ENCODE results near the gene ANKFY1.
"Not testable (repeated sequence)": the region's sequence is repeated elsewhere in the genome, so short reads cannot be mapped to it uniquely, and the experiment has no call there.

ANKFY1 gene

DNA sequence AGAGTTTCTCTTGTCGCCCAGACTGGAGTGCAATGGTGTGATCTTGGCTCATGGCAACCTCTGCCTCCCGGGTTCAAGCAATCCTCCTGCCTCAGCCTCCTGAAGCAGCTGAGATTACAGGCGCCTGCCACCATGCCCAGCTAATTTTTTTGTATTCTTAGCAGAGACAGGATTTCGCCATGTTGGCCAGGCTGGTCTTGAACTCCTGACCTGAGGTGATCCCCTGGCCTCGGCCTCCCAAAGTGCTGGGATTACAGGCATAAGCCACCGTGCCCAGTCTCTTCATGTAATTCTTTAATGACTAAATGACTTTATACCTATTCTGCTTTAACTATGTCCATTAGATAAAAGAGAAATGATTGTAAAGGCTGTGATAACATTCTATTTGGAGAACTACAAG lies 8.5 kb downstream of the ANKFY1 start:
- not testable (repeated sequence) for DNase-seq

DNA sequence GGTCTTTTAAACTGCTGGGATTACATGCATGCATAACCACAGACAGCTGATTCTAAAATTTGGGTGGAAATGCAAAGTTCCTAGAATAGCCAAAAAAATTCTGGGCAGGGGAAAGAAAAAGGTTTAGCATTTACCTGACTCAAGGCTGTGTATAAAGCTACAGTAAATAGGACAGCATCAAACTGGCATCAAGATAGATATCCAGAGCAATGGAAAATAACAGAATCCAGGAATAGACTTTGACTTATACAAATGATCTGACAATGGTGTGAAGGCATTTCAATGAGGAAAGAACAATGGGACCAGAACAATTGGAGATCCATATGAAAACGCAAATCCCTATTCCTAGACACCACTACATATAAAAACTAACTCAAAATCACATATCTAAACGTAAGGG lies 12.9 kb downstream of the ANKFY1 start:
- DNase-seq = no peak

- DNase-seq = no peak
These were observed 14.2 kb downstream of the ANKFY1 start for GRCh38 chr17:4249452-4250029.

- no peak for DNase-seq
These were observed 15.1 kb downstream of the ANKFY1 start for GRCh38 chr17:4248504-4249277.

- no peak for DNase-seq
These were observed 15.8 kb downstream of the ANKFY1 start for GRCh38 chr17:4247971-4248388.

- DNase-seq = no peak
These were observed 16.3 kb downstream of the ANKFY1 start for GRCh38 chr17:4247361-4247970.

GRCh38 chr17:4246674-4247073 lies 17.1 kb downstream of the ANKFY1 start:
- no peak for DNase-seq

GRCh38 chr17:4241535-4241934 lies 22.2 kb downstream of the ANKFY1 start:
- no peak for DNase-seq

- DNase-seq = no peak
These were observed 27.3 kb downstream of the ANKFY1 start for GRCh38 chr17:4236456-4236855.

GRCh38 chr17:4235372-4236279 lies 28.2 kb downstream of the ANKFY1 start:
- DNase-seq = no peak

GRCh38 chr17:4234401-4234800 lies 29.4 kb downstream of the ANKFY1 start:
- DNase-seq = no peak

- DNase-seq = no peak
These were observed 30.0 kb downstream of the ANKFY1 start for GRCh38 chr17:4233668-4234258.

DNA sequence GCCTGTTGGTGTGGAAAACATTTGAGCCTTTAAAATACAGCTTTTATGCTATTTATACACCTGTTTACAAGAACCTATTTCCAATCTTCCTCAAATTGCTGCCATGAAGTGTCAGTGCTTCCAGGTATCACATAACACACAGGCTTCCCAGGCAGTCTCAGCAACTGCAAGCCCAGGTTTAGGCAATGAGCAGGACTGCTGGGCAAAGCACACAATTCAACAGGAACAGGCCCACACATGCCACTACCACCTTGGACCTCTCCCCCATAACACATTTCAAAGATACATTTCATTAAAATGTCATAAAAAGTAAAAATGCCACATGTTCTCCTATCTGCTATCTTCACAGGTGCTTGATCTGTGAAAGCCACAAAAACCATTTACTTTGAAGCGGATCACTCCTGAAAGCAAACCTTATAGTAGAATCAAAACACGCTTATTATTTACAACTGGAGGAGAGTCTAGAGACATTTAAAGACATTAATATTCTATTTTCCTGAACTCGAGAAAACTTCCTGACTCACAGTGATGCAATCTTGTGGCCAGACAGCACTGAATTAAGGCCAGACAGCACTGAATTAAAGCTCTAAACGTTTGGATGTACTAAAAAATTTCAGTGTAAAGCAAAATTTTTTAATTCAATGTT lies 31.5 kb downstream of the ANKFY1 start:
- DNase-seq = no peak

DNA sequence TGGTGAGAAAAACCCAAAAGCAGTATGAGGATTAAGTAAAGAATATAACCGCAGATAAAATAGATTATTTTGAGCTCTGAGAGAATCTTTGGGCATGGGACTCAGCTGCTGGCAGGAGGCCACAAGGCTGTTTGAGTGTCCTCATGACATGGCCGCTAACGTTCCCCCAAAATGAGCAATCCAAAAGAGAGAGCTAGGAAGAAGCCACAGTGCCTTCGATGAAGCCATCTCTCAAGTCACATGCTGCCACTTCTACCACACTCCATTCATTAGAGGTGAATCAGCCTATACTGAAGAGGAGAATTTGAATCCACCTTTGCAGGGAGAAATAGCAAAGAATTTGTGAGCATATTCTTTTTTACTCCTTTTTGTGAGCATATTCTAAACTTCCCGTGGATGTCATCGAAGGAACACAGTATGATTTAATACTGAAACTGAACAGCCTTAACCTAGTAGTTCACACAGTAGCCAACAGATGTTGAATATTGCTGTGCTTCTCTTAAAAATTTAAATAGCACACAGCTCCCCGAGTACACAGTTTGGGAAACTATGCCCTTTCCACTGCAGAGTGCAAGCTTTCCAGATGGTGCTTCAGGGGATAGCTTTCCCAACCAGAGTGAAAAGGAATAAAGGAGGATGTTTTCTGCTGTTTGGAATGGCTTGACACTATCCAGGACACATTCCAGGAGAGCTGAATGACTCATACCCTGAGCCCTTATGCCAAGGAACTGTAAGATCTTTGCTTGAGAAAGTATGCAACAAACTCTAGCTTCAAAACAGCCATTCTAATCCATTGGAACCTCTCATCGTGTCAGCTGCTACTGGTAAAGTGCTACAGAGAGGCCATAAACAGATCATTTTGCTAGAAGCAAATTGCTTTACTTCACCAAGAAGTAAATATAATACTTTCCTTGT lies 33.9 kb downstream of the ANKFY1 start:
- no peak for DNase-seq

DNA sequence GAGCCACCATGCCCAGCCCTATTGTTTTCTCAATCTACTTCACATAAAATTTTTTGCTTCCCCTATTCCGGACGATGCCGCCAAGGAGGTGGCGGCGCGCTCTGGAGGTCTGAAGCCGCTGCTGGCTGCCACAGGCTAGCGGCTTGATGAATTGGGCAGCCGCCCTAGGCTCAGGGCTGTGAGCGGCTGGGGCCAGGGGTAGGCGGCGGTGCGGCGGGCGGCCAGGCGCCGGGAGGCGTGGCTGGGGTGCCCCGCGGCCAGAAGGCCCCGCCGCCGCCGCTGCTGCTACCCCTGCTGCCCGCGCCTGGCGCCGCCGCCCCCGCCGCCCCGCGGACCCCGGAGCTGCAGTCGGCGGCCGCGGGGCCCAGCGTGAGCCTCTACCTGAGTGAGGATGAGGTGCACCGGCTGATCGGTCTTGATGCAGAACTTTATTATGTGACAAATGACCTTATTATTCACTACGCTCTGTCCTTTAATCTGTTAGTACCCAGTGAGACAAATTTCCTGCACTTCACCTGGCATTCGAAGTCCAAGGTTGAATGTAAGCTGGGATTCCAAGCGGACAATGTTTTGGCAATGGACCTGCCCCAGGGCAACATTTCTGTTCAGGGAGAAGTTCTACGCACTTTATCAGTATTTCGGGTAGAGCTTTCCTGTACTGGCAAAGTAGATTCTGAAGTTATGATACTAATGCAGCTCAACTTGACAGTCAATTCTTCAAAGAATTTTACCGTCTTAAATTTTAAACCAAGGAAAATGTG lies 41.7 kb downstream of the ANKFY1 start:
- DNase-seq = no peak

DNA sequence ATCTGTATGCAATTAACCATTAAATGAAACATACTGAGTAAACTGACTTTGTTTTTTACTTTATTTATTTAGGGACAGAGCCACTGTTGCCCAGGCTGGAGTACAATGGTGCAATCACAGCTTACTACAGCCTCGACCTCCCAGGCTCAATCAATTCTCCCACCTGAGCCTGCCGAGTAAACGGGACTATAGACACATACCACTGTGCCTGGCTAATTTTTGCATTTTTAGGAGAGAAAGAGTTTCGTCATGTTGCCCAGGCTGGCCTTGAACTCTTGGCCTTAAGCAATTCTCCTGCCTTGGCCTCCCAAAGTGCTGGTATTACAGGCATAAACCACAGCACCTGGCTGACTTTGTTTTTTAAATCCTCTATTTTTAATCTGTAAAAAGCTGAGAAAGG lies 42.6 kb downstream of the ANKFY1 start:
- no peak for DNase-seq

GRCh38 chr17:4220655-4221054 lies 43.1 kb downstream of the ANKFY1 start:
- DNase-seq = no peak

DNA sequence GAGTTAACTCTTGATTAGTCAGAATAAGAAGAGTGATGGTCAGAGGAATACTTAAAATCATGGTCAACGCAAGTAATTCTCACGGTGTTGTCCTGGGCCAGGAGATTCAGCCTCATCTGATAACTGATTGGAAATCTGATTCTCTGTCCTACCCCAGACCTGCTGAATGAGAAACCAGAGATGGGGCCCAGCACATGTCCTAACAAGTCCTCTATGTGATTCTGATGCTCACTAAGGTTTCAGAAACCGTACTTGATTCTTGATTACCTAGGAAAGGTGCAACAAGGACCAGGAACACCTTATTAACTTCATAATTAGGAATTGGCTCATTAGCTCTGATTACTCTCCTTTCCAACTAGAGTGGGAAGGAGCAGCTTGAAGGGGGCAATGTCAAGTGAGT lies 44.5 kb downstream of the ANKFY1 start:
- DNase-seq = no peak

- DNase-seq = no peak
These were observed 47.8 kb downstream of the ANKFY1 start for GRCh38 chr17:4215882-4216570.

DNA sequence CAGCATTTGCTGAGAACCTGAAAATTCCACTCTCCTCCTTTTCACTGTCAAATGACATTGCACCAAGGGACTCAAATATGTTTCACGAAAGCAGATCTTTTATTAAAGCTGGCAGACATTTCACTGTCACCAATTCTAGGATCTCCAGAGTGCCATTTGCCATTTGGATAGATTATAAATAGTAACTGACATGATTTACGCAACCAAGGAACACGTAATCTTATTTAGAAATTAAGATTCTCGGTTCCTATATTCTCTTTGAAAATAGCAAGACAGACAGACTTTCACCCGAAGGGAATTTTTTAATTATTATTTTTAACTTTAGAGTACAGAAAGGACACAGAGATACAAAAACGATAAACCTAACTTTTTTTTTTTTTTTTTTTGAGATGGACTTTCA lies 49.6 kb downstream of the ANKFY1 start:
- no peak for DNase-seq

All from NCI-H774 (cell line).